ENCODE measurements around the gene PORCN. TPM values are rescaled to one million over a fixed set of nuclear protein-coding genes. Genes with fewer than 3 reads are reported as not detected.

The PORCN gene
- total and polyA plus RNA-seq, 2 of the 13 experiments (the other 11 are each of a cell fraction or from before 2014, with no cell fraction given), result 3.9 to 5.8 TPM

- 0 out of 2 replicates have a peak, but pooled peaks have one; percentile 43 for TF ChIP-seq E2F2 (CRISPR knock-in tag; IDR thresholded peaks at IDR 0.05; ENCODE audit: borderline replicate concordance)
- TF ChIP-seq KIAA2018 (CRISPR knock-in tag; IDR thresholded peaks at IDR 0.05; ENCODE audit: borderline replicate concordance), result no peak
- no peak for TF ChIP-seq ZNF12 (CRISPR knock-in tag; IDR thresholded peaks at IDR 0.05)
- peak; percentile 94 for TF ChIP-seq HOXA3 (CRISPR knock-in tag; IDR thresholded peaks at IDR 0.05)
- TF ChIP-seq ATF7-NPFF (CRISPR knock-in tag; IDR thresholded peaks at IDR 0.05; ENCODE audit: low read depth), result peak; percentile 45; the same call in 1 of the 2 replicates
- no peak for TF ChIP-seq ZBTB26 (CRISPR knock-in tag; IDR thresholded peaks at IDR 0.05; ENCODE audit: borderline replicate concordance)
- TF ChIP-seq ATF5 (CRISPR knock-in tag; IDR thresholded peaks at IDR 0.05; ENCODE audit: low read depth), result no peak
- no peak for TF ChIP-seq ZNF577 (CRISPR knock-in tag; IDR thresholded peaks at IDR 0.05; ENCODE audit: borderline replicate concordance, low read depth)
- no peak for TF ChIP-seq MED13 (CRISPR knock-in tag; IDR thresholded peaks at IDR 0.05)
- no peak for TF ChIP-seq MAFF (IDR thresholded peaks at IDR 0.05; ENCODE audit: low read depth, low read length)
- peak; percentile 92 for TF ChIP-seq SNAPC4 (CRISPR knock-in tag; IDR thresholded peaks at IDR 0.05)
These were observed 32.8 kb upstream of the PORCN start, which contains the start of gene FTSJ1 (continued) for GRCh38 chrX:48475774-48476577.

Data from HepG2 (cell line).